H9 (cell line): ENCODE measurements around the gene GGA1. TPM values are rescaled to one million over a fixed set of nuclear protein-coding genes. Genes with fewer than 3 reads are reported as not detected.
A peak's percentile ranks its signal among the peaks of the same experiment; 100 is the strongest.

Source experiments
- DNase-seq: peaks from one replicate; pipeline ENCODE4 v3.0.0-alpha.2; 2017
- H2AFZ ChIP-seq: one replicate; pipeline ENCODE4 v1.6.1; 2013; ENCODE audit warnings: mild to moderate bottlenecking, low read length, control low read depth, moderate library complexity
- H2AK5ac ChIP-seq: 2 replicates; pipeline ENCODE4 v1.6.1; 2013; ENCODE audit warnings: low read length, control low read depth, mixed read lengths; ENCODE audit not compliant: insufficient read length
- H2BK120ac ChIP-seq: one replicate; pipeline ENCODE4 v1.6.1; 2013; ENCODE audit warnings: low read depth, mild to moderate bottlenecking, low read length, control low read depth, inconsistent platforms; ENCODE audit not compliant: poor library complexity, severe bottlenecking
- H2BK12ac ChIP-seq: 2 replicates; pipeline ENCODE4 v1.6.1; 2013; ENCODE audit warnings: low read length, control low read depth, mixed read lengths, low read depth; ENCODE audit not compliant: insufficient read length
- H2BK15ac ChIP-seq: 2 replicates; pipeline ENCODE4 v1.6.1; 2013; ENCODE audit warnings: low read depth, low read length, control low read depth
- H2BK20ac ChIP-seq: one replicate; pipeline ENCODE4 v1.6.1; 2013; ENCODE audit warnings: low read depth, mild to moderate bottlenecking, low read length, control low read depth, inconsistent platforms; ENCODE audit not compliant: poor library complexity, severe bottlenecking
- H2BK5ac ChIP-seq: 2 replicates; pipeline ENCODE4 v1.6.1; 2013; ENCODE audit warnings: low read length, control low read depth, mixed read lengths; ENCODE audit not compliant: insufficient read length
- H3K14ac ChIP-seq: 2 replicates; pipeline ENCODE4 v1.6.1; 2013; ENCODE audit warnings: low read length, control low read depth; ENCODE audit not compliant: insufficient read depth
- H3K18ac ChIP-seq: 2 replicates; pipeline ENCODE4 v1.6.1; 2013; ENCODE audit warnings: low read depth, mild to moderate bottlenecking, mixed read lengths, low read length, control low read depth; ENCODE audit not compliant: insufficient read length
- H3K23ac ChIP-seq: 2 replicates; pipeline ENCODE4 v1.6.1; 2013; ENCODE audit warnings: low read length, control low read depth, mixed read lengths, low read depth; ENCODE audit not compliant: insufficient read length
- H3K23me2 ChIP-seq: 2 replicates; pipeline ENCODE4 v1.6.1; 2013; ENCODE audit warnings: low read depth, mild to moderate bottlenecking, mixed read lengths, low read length, control low read depth; ENCODE audit not compliant: insufficient read length, poor library complexity, severe bottlenecking
- H3K27ac ChIP-seq: 2 replicates; pipeline ENCODE4 v1.5.1; 2013; ENCODE audit warnings: low read length, control low read depth, mixed read lengths, low read depth; ENCODE audit not compliant: insufficient read length
- H3K27me3 ChIP-seq: 2 replicates; pipeline ENCODE4 v1.6.1; 2013; ENCODE audit warnings: low read length, control low read depth, inconsistent platforms; ENCODE audit not compliant: insufficient read depth
- H3K4ac ChIP-seq: 2 replicates; pipeline ENCODE4 v1.6.1; 2013; ENCODE audit warnings: low read depth, mild to moderate bottlenecking, control low read depth, inconsistent platforms, low read length, moderate library complexity
- H3K4me1 ChIP-seq: 2 replicates; pipeline ENCODE4 v1.6.1; 2013; ENCODE audit warnings: low read length, control low read depth, inconsistent platforms; ENCODE audit not compliant: insufficient read depth
- H3K4me2 ChIP-seq: 2 replicates; pipeline ENCODE4 v1.6.1; 2013; ENCODE audit warnings: low read length, control low read depth, mixed read lengths; ENCODE audit not compliant: insufficient read length, insufficient read depth
- H3K56ac ChIP-seq: 2 replicates; pipeline ENCODE4 v1.6.1; 2013; ENCODE audit warnings: low read depth, mild to moderate bottlenecking, mixed read lengths, low read length, control low read depth; ENCODE audit not compliant: insufficient read length
- H3K79me1 ChIP-seq: 2 replicates; pipeline ENCODE4 v1.6.1; 2013; ENCODE audit warnings: low read depth, mild to moderate bottlenecking, moderate library complexity, low read length, control low read depth, inconsistent platforms; ENCODE audit not compliant: insufficient read depth, poor library complexity, severe bottlenecking
- H3K79me2 ChIP-seq: 2 replicates; pipeline ENCODE4 v1.6.1; 2013; ENCODE audit warnings: low read length, control low read depth, inconsistent platforms; ENCODE audit not compliant: insufficient read depth
- H3K9ac ChIP-seq: 2 replicates; pipeline ENCODE4 v1.6.1; 2013; ENCODE audit warnings: low read length, control low read depth, mixed read lengths; ENCODE audit not compliant: insufficient read length; ENCODE audit errors: extremely low read depth
- H3K9me3 ChIP-seq: one replicate; pipeline ENCODE4 v1.6.1; 2013; ENCODE audit warnings: low read depth, low read length, inconsistent platforms; ENCODE audit not compliant: control insufficient read depth
- H3T11ph ChIP-seq: one replicate; pipeline ENCODE4 v1.6.1; 2013; ENCODE audit warnings: mild to moderate bottlenecking, low read length, control low read depth, inconsistent platforms
- H4K20me1 ChIP-seq: one replicate; pipeline ENCODE4 v1.6.1; 2013; ENCODE audit not compliant: control insufficient read depth, insufficient read length, insufficient read depth
- H4K5ac ChIP-seq: 2 replicates; pipeline ENCODE4 v1.6.1; 2013; ENCODE audit warnings: low read depth, mild to moderate bottlenecking, mixed read lengths, low read length, control low read depth; ENCODE audit not compliant: insufficient read length
- H4K8ac ChIP-seq: replicated peaks from 2 replicates; pipeline ENCODE4 v1.6.1; 2013; ENCODE audit warnings: low read length, control low read depth, mixed read lengths, low read depth; ENCODE audit not compliant: insufficient read length
- H4K91ac ChIP-seq: 2 replicates; pipeline ENCODE4 v1.6.1; 2013; ENCODE audit warnings: low read depth, mild to moderate bottlenecking, moderate library complexity, mixed read lengths, low read length, control low read depth; ENCODE audit not compliant: insufficient read length
- H3K27ac Mint-ChIP-seq, 3 experiments: 2 replicates in 2 of 3; 3 replicates in 1 of 3; pipeline ENCODE4 v1.8.0; 2020 to 2021; ENCODE audit warnings: mixed read lengths in 3 of 3, mild to moderate bottlenecking in 1 of 3, moderate library complexity in 1 of 3
- H3K27me3 Mint-ChIP-seq: 2 replicates; pipeline ENCODE4 v1.8.0; 2021; ENCODE audit warnings: low read depth, mild to moderate bottlenecking, moderate library complexity, mixed read lengths
- H3K36me3 Mint-ChIP-seq, 3 experiments: 2 replicates in 2 of 3; 3 replicates in 1 of 3; pipeline ENCODE4 v1.8.0; 2020 to 2021; ENCODE audit warnings: low read depth in 3 of 3, mixed read lengths in 3 of 3; ENCODE audit not compliant: insufficient read depth in 1 of 3
- H3K4me1 Mint-ChIP-seq, 2 experiments: 2 replicates each; pipeline ENCODE4 v1.8.0; 2020; ENCODE audit warnings: mixed read lengths in 2 of 2
- H3K4me3 Mint-ChIP-seq, 2 experiments: 2 replicates in 1 of 2; 3 replicates in 1 of 2; pipeline ENCODE4 v1.8.0; 2020 to 2021; ENCODE audit warnings: mild to moderate bottlenecking in 2 of 2, mixed read lengths in 2 of 2, moderate library complexity in 1 of 2
- H3K9me3 Mint-ChIP-seq, 2 experiments: 2 replicates in 1 of 2; 3 replicates in 1 of 2; pipeline ENCODE4 v1.8.0; 2020; ENCODE audit warnings: mild to moderate bottlenecking in 2 of 2, mixed read lengths in 2 of 2, moderate library complexity in 1 of 2
- CTCF ChIP-seq: fragments of 200-600 bp; sonication (generic); conservative IDR thresholded peaks from 3 replicates; pipeline ENCODE4 v1.8.0; 2021; ENCODE audit warnings: antibody characterized with exemption, mild to moderate bottlenecking
- whole genome bisulfite sequencing: extraction: QIAGEN DNeasy Blood & Tissue Kit; methylation state at CpG from one replicate; pipeline ENCODE4 v1.1.7; 2013; ENCODE audit warnings: missing lambda C conversion rate, low lambda C conversion rate, mixed read lengths; ENCODE audit not compliant: insufficient read length; ENCODE audit errors: extremely low coverage; 5-methylcytosine and 5-hydroxymethylcytosine counted together
- total RNA-seq: library from RNA; stranded (reverse); gene quantifications from 2 replicates; pipeline ENCODE4 v1.2.1, GENCODE V29; 2021

Gene GGA1
- total RNA-seq, 1 experiment from 2014 or later: 61.7 TPM

GRCh38 chr22:37674248-37674647, 65.6 kb downstream of the GGA1 start:
- no peak for TF ChIP-seq CTCF
- peaks cover 0 to 4% (median 0%) of the 10 kb centered on the region in 3 experiments; a peak in 2 of 7 replicates for H3K36me3 Mint-ChIP-seq

More at GRCh38 chr22:37674248-37674647, 65.6 kb downstream of the GGA1 start:
- WGBS: no CpG with 5 or more reads among the region's 12 CpGs
- Mint-ChIP-seq H3K27me3 (peaks cover 5% of the 10 kb centered on the region), H3K27ac (no peak overlapping the region), H3K4me3 (0 out of 5 replicates have a peak overlapping the region, but pooled peaks of 1 of the 2 experiments have one; percentile 14), H3K9me3 (no peaks in the 10 kb centered on the region), H3K4me1 (peaks cover 5 to 25% of the 10 kb centered on the region in 2 experiments)
- H3K9me3 ChIP-seq: no peaks in the 10 kb centered on the region
- no peak overlapping the region for H4K91ac ChIP-seq
- no peak overlapping the region for H2BK120ac ChIP-seq
- no peak overlapping the region for H4K5ac ChIP-seq
- H3K4me1 ChIP-seq: no peaks in the 10 kb centered on the region
- H3K14ac ChIP-seq: no peak overlapping the region
- H3K9ac ChIP-seq: no peak overlapping the region
- H3K56ac ChIP-seq: no peak overlapping the region
- H3K18ac ChIP-seq: no peak overlapping the region
- H4K8ac ChIP-seq: no peak overlapping the region
- no peak overlapping the region for H2BK5ac ChIP-seq
- no peaks in the 10 kb centered on the region for H4K20me1 ChIP-seq
- no peaks in the 10 kb centered on the region for H3K79me1 ChIP-seq
- H3K4me2 ChIP-seq: no peak overlapping the region
- H3K23me2 ChIP-seq: peaks cover 3% of the 10 kb centered on the region
- no peaks in the 10 kb centered on the region for H3K27me3 ChIP-seq
- H2AK5ac ChIP-seq: no peak overlapping the region
- no peak overlapping the region for H2AFZ ChIP-seq
- no peak overlapping the region for H2BK15ac ChIP-seq
- no peak overlapping the region for H3K27ac ChIP-seq
- H3K79me2 ChIP-seq: no peaks in the 10 kb centered on the region
- no peak overlapping the region for H3K4ac ChIP-seq
- no peak overlapping the region for H3T11ph ChIP-seq
- H2BK12ac ChIP-seq: no peak overlapping the region
- no peak for DNase-seq
- no peak overlapping the region for H3K23ac ChIP-seq
- no peak overlapping the region for H2BK20ac ChIP-seq
